ENCODE results near the gene SLC29A3. TPM values are rescaled to one million over a fixed set of nuclear protein-coding genes. Genes with fewer than 3 reads are reported as not detected.

The SLC29A3 gene
- total and polyA plus RNA-seq, 2 donors from 2014 or later, result 5.3 to 5.7 TPM

GRCh38 chr10:71321386-71321785 lies 2.3 kb downstream of the SLC29A3 start:
- TF ChIP-seq, protein P1, sequence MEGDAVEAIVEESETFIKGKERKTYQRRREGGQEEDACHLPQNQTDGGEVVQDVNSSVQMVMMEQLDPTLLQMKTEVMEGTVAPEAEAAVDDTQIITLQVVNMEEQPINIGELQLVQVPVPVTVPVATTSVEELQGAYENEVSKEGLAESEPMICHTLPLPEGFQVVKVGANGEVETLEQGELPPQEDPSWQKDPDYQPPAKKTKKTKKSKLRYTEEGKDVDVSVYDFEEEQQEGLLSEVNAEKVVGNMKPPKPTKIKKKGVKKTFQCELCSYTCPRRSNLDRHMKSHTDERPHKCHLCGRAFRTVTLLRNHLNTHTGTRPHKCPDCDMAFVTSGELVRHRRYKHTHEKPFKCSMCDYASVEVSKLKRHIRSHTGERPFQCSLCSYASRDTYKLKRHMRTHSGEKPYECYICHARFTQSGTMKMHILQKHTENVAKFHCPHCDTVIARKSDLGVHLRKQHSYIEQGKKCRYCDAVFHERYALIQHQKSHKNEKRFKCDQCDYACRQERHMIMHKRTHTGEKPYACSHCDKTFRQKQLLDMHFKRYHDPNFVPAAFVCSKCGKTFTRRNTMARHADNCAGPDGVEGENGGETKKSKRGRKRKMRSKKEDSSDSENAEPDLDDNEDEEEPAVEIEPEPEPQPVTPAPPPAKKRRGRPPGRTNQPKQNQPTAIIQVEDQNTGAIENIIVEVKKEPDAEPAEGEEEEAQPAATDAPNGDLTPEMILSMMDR (IDR thresholded peaks at IDR 0.05; ENCODE audit: borderline replicate concordance, extremely low read depth, insufficient read depth), result no peak
- FAIRE-seq (no peak), DNase-seq (no peak)
- no peaks in the 10 kb centered on the region for H3K36me3 ChIP-seq (ENCODE audit: control insufficient read depth in 2 of 3, insufficient read depth in 3 of 3, low read length in 3 of 3)
- H3K9me3 ChIP-seq (ENCODE audit: control insufficient read depth in 2 of 3, insufficient read depth in 1 of 3, low read length in 3 of 3), result no peaks in the 10 kb centered on the region
- H3K4me3 ChIP-seq (ENCODE audit: low read length in 3 of 3), result no peak overlapping the region
- intact Hi-C loops (cut with DNase I), result no loop called here
- no peak overlapping the region for H3K27ac ChIP-seq (ENCODE audit: low read depth in 2 of 2, low read length in 2 of 2)
- peaks cover 0 to 9% (median 6%) of the 10 kb centered on the region in 3 donors for H3K4me1 ChIP-seq (ENCODE audit: control insufficient read depth in 2 of 3, insufficient read depth in 2 of 3, low read depth in 1 of 3, low read length in 3 of 3)
- H3K9ac ChIP-seq (ENCODE audit: low read length in 3 of 3), result no peak overlapping the region
- H3K27me3 ChIP-seq (ENCODE audit: control insufficient read depth, insufficient read depth, low read length), result no peaks in the 10 kb centered on the region

- FAIRE-seq, result no peak
- TF ChIP-seq, protein P1 (IDR thresholded peaks at IDR 0.05; ENCODE audit: borderline replicate concordance, extremely low read depth, insufficient read depth), result no peak
- Histone ChIP-seq H3K9ac (ENCODE audit: low read length in 3 of 3) (no peak overlapping the region), H3K9me3 (ENCODE audit: control insufficient read depth in 2 of 3, insufficient read depth in 1 of 3, low read length in 3 of 3) (no peaks in the 10 kb centered on the region), H3K36me3 (ENCODE audit: control insufficient read depth in 2 of 3, insufficient read depth in 3 of 3, low read length in 3 of 3) (no peaks in the 10 kb centered on the region), H3K27me3 (ENCODE audit: control insufficient read depth, insufficient read depth, low read length) (no peaks in the 10 kb centered on the region), H3K4me1 (ENCODE audit: control insufficient read depth in 2 of 3, insufficient read depth in 2 of 3, low read depth in 1 of 3, low read length in 3 of 3) (peaks cover 0 to 9% (median 8%) of the 10 kb centered on the region in 3 donors), H3K27ac (ENCODE audit: low read depth in 2 of 2, low read length in 2 of 2) (no peak overlapping the region), H3K4me3 (ENCODE audit: low read length in 3 of 3) (no peak overlapping the region)
- DNase-seq, result no peak
- intact Hi-C loops (cut with DNase I), result no loop called here
Measured at GRCh38 chr10:71323407-71323806, 4.3 kb downstream of the SLC29A3 start.

DNA sequence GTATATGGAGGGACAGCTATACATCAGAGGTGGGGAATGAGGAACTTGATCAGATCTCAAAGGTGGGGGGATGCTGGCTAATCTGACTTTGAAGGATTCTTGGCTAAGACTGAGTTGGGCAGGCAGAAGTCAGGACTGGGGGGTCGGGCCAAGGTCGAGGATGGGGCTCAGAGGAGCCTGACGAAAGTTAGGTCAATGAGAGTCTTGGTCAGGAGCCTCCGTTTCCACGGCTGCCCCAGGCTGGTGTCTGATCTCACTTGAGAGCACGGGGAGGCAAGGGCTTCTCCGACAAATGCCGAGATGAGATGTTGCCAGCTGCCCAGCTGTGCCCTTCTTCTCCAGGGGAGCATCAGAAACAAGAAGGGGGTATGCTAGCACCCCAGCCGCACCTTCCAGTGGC lies 5.7 kb downstream of the SLC29A3 start:
- Histone ChIP-seq H3K4me3 (ENCODE audit: low read length in 3 of 3) (no peak overlapping the region), H3K4me1 (ENCODE audit: control insufficient read depth in 2 of 3, insufficient read depth in 2 of 3, low read depth in 1 of 3, low read length in 3 of 3) (peaks cover 0 to 9% (median 8%) of the 10 kb centered on the region in 3 donors), H3K36me3 (ENCODE audit: control insufficient read depth in 2 of 3, insufficient read depth in 3 of 3, low read length in 3 of 3) (no peaks in the 10 kb centered on the region), H3K9me3 (ENCODE audit: control insufficient read depth in 2 of 3, insufficient read depth in 1 of 3, low read length in 3 of 3) (no peaks in the 10 kb centered on the region), H3K9ac (ENCODE audit: low read length in 3 of 3) (no peak overlapping the region), H3K27me3 (ENCODE audit: control insufficient read depth, insufficient read depth, low read length) (no peaks in the 10 kb centered on the region), H3K27ac (ENCODE audit: low read depth in 2 of 2, low read length in 2 of 2) (no peak overlapping the region)
- TF ChIP-seq, protein P1 (IDR thresholded peaks at IDR 0.05; ENCODE audit: borderline replicate concordance, extremely low read depth, insufficient read depth), result no peak
- intact Hi-C loops (cut with DNase I), result no loop called here
- peak in 1 of 5 donors; percentile 47 for DNase-seq
- no peak for FAIRE-seq

- intact Hi-C loops (cut with DNase I), result no loop called here
- Histone ChIP-seq H3K36me3 (ENCODE audit: control insufficient read depth in 2 of 3, insufficient read depth in 3 of 3, low read length in 3 of 3) (no peaks in the 10 kb centered on the region), H3K4me3 (ENCODE audit: low read length in 3 of 3) (no peak overlapping the region), H3K9me3 (ENCODE audit: control insufficient read depth in 2 of 3, insufficient read depth in 1 of 3, low read length in 3 of 3) (no peaks in the 10 kb centered on the region), H3K27me3 (ENCODE audit: control insufficient read depth, insufficient read depth, low read length) (no peaks in the 10 kb centered on the region), H3K27ac (ENCODE audit: low read depth in 2 of 2, low read length in 2 of 2) (no peak overlapping the region), H3K9ac (ENCODE audit: low read length in 3 of 3) (no peak overlapping the region), H3K4me1 (ENCODE audit: control insufficient read depth in 2 of 3, insufficient read depth in 2 of 3, low read depth in 1 of 3, low read length in 3 of 3) (peaks cover 0 to 4% (median 3%) of the 10 kb centered on the region in 3 donors)
- TF ChIP-seq, protein P1 (IDR thresholded peaks at IDR 0.05; ENCODE audit: borderline replicate concordance, extremely low read depth, insufficient read depth), result no peak
- FAIRE-seq, result no peak
- DNase-seq, result no peak
Measured at GRCh38 chr10:71325267-71325666, 6.2 kb downstream of the SLC29A3 start.
